Activated CD4-positive, alpha-beta T cell treated with anti-CD3 and anti-CD28 coated beads, Interleukin-2, amount 50 U/mL, for 48 hours (primary cell): ENCODE results near the gene KCNQ1.

Source experiments
- DNase-seq, 2 experiments: peaks; one replicate each; pipeline ENCODE4 v3.0.0-alpha.2; 2020

Gene KCNQ1

GRCh38 chr11:2526808-2527381 is 82.1 kb downstream of the KCNQ1 start:
- peak in 1 of 2 experiments; percentile 21 for DNase-seq

GRCh38 chr11:2527621-2528291 is 82.9 kb downstream of the KCNQ1 start:
- no peak for DNase-seq

- no peak for DNase-seq
These were observed 83.7 kb downstream of the KCNQ1 start for GRCh38 chr11:2528301-2529050.

- no peak for DNase-seq
These were observed 84.4 kb downstream of the KCNQ1 start for GRCh38 chr11:2529173-2529572.

- DNase-seq: no peak
These were observed 84.8 kb downstream of the KCNQ1 start for GRCh38 chr11:2529636-2530035.

GRCh38 chr11:2530131-2530854 is 85.5 kb downstream of the KCNQ1 start:
- no peak for DNase-seq

GRCh38 chr11:2530855-2531200 is 86.0 kb downstream of the KCNQ1 start:
- DNase-seq: no peak

- DNase-seq: peak; percentile 76
These were observed 86.6 kb downstream of the KCNQ1 start for GRCh38 chr11:2531277-2531986.

GRCh38 chr11:2531987-2532703 is 87.3 kb downstream of the KCNQ1 start:
- no peak for DNase-seq

GRCh38 chr11:2532704-2533586 is 88.1 kb downstream of the KCNQ1 start:
- DNase-seq: peak; percentile 97

GRCh38 chr11:2533587-2534133 is 88.9 kb downstream of the KCNQ1 start:
- DNase-seq: no peak

- no peak for DNase-seq
These were observed 89.5 kb downstream of the KCNQ1 start for GRCh38 chr11:2534134-2534956.

GRCh38 chr11:2534957-2535672 is 90.3 kb downstream of the KCNQ1 start:
- no peak for DNase-seq

- DNase-seq: no peak
These were observed 91.0 kb downstream of the KCNQ1 start for GRCh38 chr11:2535673-2536439.

- no peak for DNase-seq
These were observed 91.7 kb downstream of the KCNQ1 start for GRCh38 chr11:2536440-2536989.

GRCh38 chr11:2537010-2537705 is 92.3 kb downstream of the KCNQ1 start:
- no peak for DNase-seq
